AML-193 (cell line): ENCODE results near the gene CCDC69.
"Not testable (repeated sequence)": the region's sequence is repeated elsewhere in the genome, so short reads cannot be mapped to it uniquely, and the experiment has no call there.

ENCODE experiments used
- DNase-seq, 2 experiments: peaks; one replicate each; lab custom pipeline; 2025; lab: John Stamatoyannopoulos, UW

CCDC69 gene

GRCh38 chr5:151223447-151224264 lies at the start of gene CCDC69:
TSS of gene CCDC69 (minus strand) at chr5:151224092. CDS start at chr5:151223970, 122 bp downstream.
- DNase-seq: peak; percentile 59 to 64

- peak; percentile 31 to 32 for DNase-seq
These were observed 47.4 kb upstream of the CCDC69 start for GRCh38 chr5:151271336-151271735.

- no peak for DNase-seq
These were observed 46.7 kb upstream of the CCDC69 start for GRCh38 chr5:151270599-151270998.

GRCh38 chr5:151267491-151268260 lies 43.8 kb upstream of the CCDC69 start:
- DNase-seq: no peak

GRCh38 chr5:151264113-151264512 lies 40.2 kb upstream of the CCDC69 start:
- no peak for DNase-seq

- DNase-seq: no peak
These were observed 38.6 kb upstream of the CCDC69 start for GRCh38 chr5:151262532-151262931.

- no peak for DNase-seq
These were observed 36.0 kb upstream of the CCDC69 start for GRCh38 chr5:151259931-151260330.

- no peak for DNase-seq
These were observed 34.9 kb upstream of the CCDC69 start for GRCh38 chr5:151258816-151259215.

GRCh38 chr5:151258201-151258611 lies 34.3 kb upstream of the CCDC69 start:
- peak; percentile 18 for DNase-seq

GRCh38 chr5:151257731-151258181 lies 33.9 kb upstream of the CCDC69 start:
- no peak for DNase-seq

GRCh38 chr5:151255621-151256286 lies 31.9 kb upstream of the CCDC69 start:
- peak in 1 of 2 experiments; percentile 5 for DNase-seq

GRCh38 chr5:151254990-151255389 lies 31.1 kb upstream of the CCDC69 start:
- not testable (repeated sequence) for DNase-seq

- peak; percentile 19 to 20 for DNase-seq
These were observed 30.7 kb upstream of the CCDC69 start for GRCh38 chr5:151254556-151254955.

- no peak for DNase-seq
These were observed 29.7 kb upstream of the CCDC69 start for GRCh38 chr5:151253605-151253950.

- peak; percentile 98 for DNase-seq
These were observed 29.1 kb upstream of the CCDC69 start, which contains the start of gene GM2A for GRCh38 chr5:151252762-151253604. TSS of gene GM2A (plus strand) at chr5:151253185. CDS start at chr5:151253217, 32 bp downstream.

GRCh38 chr5:151251621-151252020 lies 27.7 kb upstream of the CCDC69 start:
- no peak for DNase-seq

GRCh38 chr5:151251001-151251551 lies 27.2 kb upstream of the CCDC69 start:
- DNase-seq: peak; percentile 46 to 72

- DNase-seq: no peak
These were observed 26.6 kb upstream of the CCDC69 start for GRCh38 chr5:151250346-151251000.

- no peak for DNase-seq
These were observed 25.4 kb upstream of the CCDC69 start for GRCh38 chr5:151249281-151249680.

GRCh38 chr5:151248651-151249050 lies 24.8 kb upstream of the CCDC69 start:
- DNase-seq: no peak
